IMR-90 (cell line): Measurements from ENCODE around the gene AKAP6. TPM values are rescaled to one million over a fixed set of nuclear protein-coding genes. Genes with fewer than 3 reads are reported as not detected.

Source experiments
- ATAC-seq: fragments of 200-7000 bp; cut with Tn5 transposase; 2 replicates; pipeline ENCODE4 v1.9.1; 2020; ENCODE audit warnings: low read depth, mild to moderate bottlenecking, moderate library complexity
- BruUV-seq: library from RNA; stranded (reverse); fragments of 400-500 nt; replicated peaks from 2 replicates; lab custom pipeline; 2021; lab: Mats Ljungman, UMichigan
- CTCF ChIA-PET: fragments of 300-600 bp; formaldehyde crosslinking; extraction: SDS; loops from one replicate; lab custom pipeline; 2021; ENCODE audit warnings: antibody characterized with exemption; lab: Yijun Ruan, JAX
- POLR2A ChIA-PET: fragments of 300-600 bp; sonication (Branson Sonifier 250); formaldehyde crosslinking; loops from one replicate; lab custom pipeline; 2022; ENCODE audit warnings: antibody characterized with exemption; ENCODE audit not compliant: unreplicated experiment; lab: Charles Lee
- DNase-seq: peaks from one replicate; pipeline ENCODE4 v3.0.0; 2013
- H2AFZ ChIP-seq: replicated peaks from 2 replicates; pipeline ENCODE3; 2013; ENCODE audit warnings: low read length, mild to moderate bottlenecking; ENCODE audit not compliant: poor library complexity
- H2AK5ac ChIP-seq: 2 replicates; pipeline ENCODE4 v1.6.1; 2013; ENCODE audit warnings: low read depth, low read length, inconsistent platforms
- H2AK9ac ChIP-seq: replicated peaks from 2 replicates; pipeline ENCODE3; 2013; ENCODE audit warnings: mild to moderate bottlenecking, low read depth, low read length, moderate library complexity; ENCODE audit not compliant: poor library complexity
- H2BK120ac ChIP-seq: 2 replicates; pipeline ENCODE4 v1.6.1; 2013; ENCODE audit warnings: low read depth, low read length, inconsistent platforms
- H2BK15ac ChIP-seq: 3 replicates; pipeline ENCODE4 v1.6.1; 2013; ENCODE audit warnings: low read depth, low read length, inconsistent platforms
- H2BK20ac ChIP-seq: 2 replicates; pipeline ENCODE4 v1.6.1; 2013; ENCODE audit warnings: low read depth, mild to moderate bottlenecking, inconsistent platforms, low read length, moderate library complexity
- H2BK5ac ChIP-seq: 2 replicates; pipeline ENCODE4 v1.6.1; 2013; ENCODE audit warnings: mild to moderate bottlenecking, low read depth, low read length, inconsistent platforms; ENCODE audit not compliant: poor library complexity, severe bottlenecking
- H3K14ac ChIP-seq: replicated peaks from 2 replicates; pipeline ENCODE4 v1.6.1; 2013; ENCODE audit warnings: low read depth, low read length, inconsistent platforms
- H3K18ac ChIP-seq: 2 replicates; pipeline ENCODE4 v1.6.1; 2013; ENCODE audit warnings: low read depth, low read length, control low read depth
- H3K23ac ChIP-seq: 2 replicates; pipeline ENCODE4 v1.6.1; 2013; ENCODE audit warnings: low read depth, low read length, inconsistent platforms
- H3K27ac ChIP-seq: 2 replicates; pipeline ENCODE4 v1.5.1; 2013; ENCODE audit warnings: mild to moderate bottlenecking, control low read depth, low read length; ENCODE audit not compliant: insufficient read depth
- H3K27me3 ChIP-seq: 2 replicates; pipeline ENCODE4 v1.6.1; 2013; ENCODE audit warnings: low read length; ENCODE audit not compliant: control insufficient read depth, insufficient read depth
- H3K36me3 ChIP-seq: 2 replicates; pipeline ENCODE4 v1.6.1; 2013; ENCODE audit warnings: low read length, mixed read lengths; ENCODE audit not compliant: control insufficient read depth, insufficient read depth
- H3K4ac ChIP-seq: 2 replicates; pipeline ENCODE4 v1.6.1; 2013; ENCODE audit warnings: low read depth, low read length, inconsistent platforms
- H3K4me1 ChIP-seq: 2 replicates; pipeline ENCODE4 v1.6.1; 2013; ENCODE audit warnings: low read length, mixed read lengths; ENCODE audit not compliant: control insufficient read depth, insufficient read depth
- H3K4me2 ChIP-seq: 2 replicates; pipeline ENCODE4 v1.6.1; 2013; ENCODE audit warnings: low read depth, mild to moderate bottlenecking, control low read depth, low read length, moderate library complexity
- H3K4me3 ChIP-seq: 2 replicates; pipeline ENCODE4 v1.5.1; 2013; ENCODE audit warnings: low read depth, mild to moderate bottlenecking, control low read depth, low read length, moderate library complexity; ENCODE audit not compliant: insufficient read depth
- H3K56ac ChIP-seq: 2 replicates; pipeline ENCODE4 v1.6.1; 2013; ENCODE audit warnings: low read length, inconsistent platforms; ENCODE audit not compliant: insufficient read depth; ENCODE audit errors: extremely low read depth
- H3K79me1 ChIP-seq, 2 experiments: 2 replicates each; pipeline ENCODE4 v1.6.1; 2013; ENCODE audit warnings: low read length in 2 of 2, inconsistent platforms in 1 of 2, low read depth in 1 of 2
- H3K9ac ChIP-seq: 2 replicates; pipeline ENCODE4 v1.6.1; 2013; ENCODE audit warnings: low read depth, low read length, control low read depth
- H3K9me1 ChIP-seq: 2 replicates; pipeline ENCODE4 v1.6.1; 2013; ENCODE audit warnings: low read length, inconsistent platforms; ENCODE audit not compliant: insufficient read depth
- H3K9me3 ChIP-seq: 2 replicates; pipeline ENCODE4 v1.6.1; 2013; ENCODE audit warnings: low read length; ENCODE audit not compliant: control insufficient read depth, insufficient read depth
- H4K20me1 ChIP-seq: 2 replicates; pipeline ENCODE4 v1.6.1; 2013; ENCODE audit warnings: low read length, inconsistent platforms; ENCODE audit not compliant: insufficient read depth
- H4K5ac ChIP-seq: 2 replicates; pipeline ENCODE4 v1.6.1; 2013; ENCODE audit warnings: mild to moderate bottlenecking, low read depth, low read length, control low read depth
- H4K8ac ChIP-seq, 2 experiments: 2 replicates each; pipeline ENCODE4 v1.6.1; 2013; ENCODE audit warnings: low read depth in 2 of 2, low read length in 2 of 2, control low read depth in 1 of 2, inconsistent platforms in 1 of 2
- H4K91ac ChIP-seq: 2 replicates; pipeline ENCODE4 v1.6.1; 2013; ENCODE audit warnings: low read depth, low read length, inconsistent platforms; ENCODE audit not compliant: insufficient read depth
- BHLHE40 ChIP-seq: fragments of 150-350 bp; IDR thresholded peaks from 2 replicates; pipeline ENCODE4 v1.6.1; 2016; ENCODE audit warnings: mild to moderate bottlenecking, low read depth, low read length
- CEBPB ChIP-seq: IDR thresholded peaks from 2 replicates; pipeline ENCODE4 v1.6.1; 2012; ENCODE audit warnings: low read depth, low read length, improper control_type of control experiment
- ELK1 ChIP-seq: fragments of 150-350 bp; IDR thresholded peaks from 2 replicates; pipeline ENCODE4 v1.6.1; 2016; ENCODE audit warnings: low read depth, mild to moderate bottlenecking, low read length, moderate library complexity, borderline replicate concordance
- FOS ChIP-seq: fragments of 150-350 bp; IDR thresholded peaks from 2 replicates; pipeline ENCODE4 v1.6.1; 2016; ENCODE audit warnings: low read depth, low read length
- MAFK ChIP-seq: IDR thresholded peaks from 2 replicates; pipeline ENCODE4 v1.6.1; 2012; ENCODE audit warnings: low read depth, low read length, improper control_type of control experiment
- MAZ ChIP-seq: IDR thresholded peaks from 2 replicates; pipeline ENCODE4 v1.6.1; 2012; ENCODE audit warnings: low read depth, mild to moderate bottlenecking, low read length, improper control_type of control experiment, moderate library complexity, borderline replicate concordance
- MXI1 ChIP-seq: IDR thresholded peaks from 2 replicates; pipeline ENCODE4 v1.6.1; 2012; ENCODE audit warnings: low read depth, mild to moderate bottlenecking, low read length, moderate library complexity, borderline replicate concordance
- POLR2A ChIP-seq: IDR thresholded peaks from 2 replicates; pipeline ENCODE4 v1.6.1; 2012; ENCODE audit warnings: mild to moderate bottlenecking, low read depth, low read length
- RAD21 ChIP-seq: IDR thresholded peaks from 2 replicates; pipeline ENCODE4 v1.6.1; 2012; ENCODE audit warnings: low read length, improper control_type of control experiment
- RCOR1 ChIP-seq: IDR thresholded peaks from 2 replicates; pipeline ENCODE4 v1.6.1; 2012; ENCODE audit warnings: mild to moderate bottlenecking, low read length, improper control_type of control experiment; ENCODE audit not compliant: insufficient replicate concordance
- RFX5 ChIP-seq: IDR thresholded peaks from 2 replicates; pipeline ENCODE4 v1.8.0; 2012; ENCODE audit warnings: low read depth, mild to moderate bottlenecking, low read length, moderate library complexity
- SMC3 ChIP-seq: fragments of 150-350 bp; IDR thresholded peaks from 2 replicates; pipeline ENCODE4 v1.6.1; 2016; ENCODE audit warnings: low read depth, mild to moderate bottlenecking, antibody characterized with exemption, low read length, moderate library complexity
- USF2 ChIP-seq: fragments of 150-350 bp; IDR thresholded peaks from 2 replicates; pipeline ENCODE4 v1.6.1; 2017; ENCODE audit warnings: mild to moderate bottlenecking, antibody characterized with exemption, low read length, low read depth
- WGBS, 2 experiments: methylation state at CpG; one replicate each; pipeline versions ENCODE4 v1.1.5 to v1.1.7; 2013; ENCODE audit warnings: missing lambda C conversion rate in 2 of 2; ENCODE audit not compliant: insufficient read length in 1 of 2; ENCODE audit errors: extremely low coverage in 2 of 2; 5-methylcytosine and 5-hydroxymethylcytosine counted together
- dilution Hi-C: fragments of 300-500 bp; cut with HindIII; formaldehyde crosslinking; loops from one replicate; pipeline ENCODE4 v1.14.3; 2018; ENCODE audit warnings: low sequenced_read_pairs; ENCODE audit not compliant: unreplicated experiment
- in situ Hi-C: fragments of 300-500 bp; cut with MboI; formaldehyde crosslinking; loops from 3 replicates; pipeline ENCODE4 v1.14.3; 2019; ENCODE audit warnings: low sequenced_read_pairs, inconsistent platforms, mixed read lengths
- intact Hi-C: fragments of 100-400 bp; cut with micrococcal nuclease; formaldehyde crosslinking; loops from 2 replicates; pipeline ENCODE4 v1.10.0; 2022
- polyA plus RNA-seq, 3 experiments: library from polyadenylated mRNA; depleted of rRNA; stranded (reverse); fragments of >200 nt; gene quantifications; 2 replicates each; pipeline ENCODE4 v1.2.3, GENCODE V29; 2012; ENCODE audit warnings: low replicate concordance in 1 of 3
- total RNA-seq: library from RNA; depleted of rRNA; stranded (reverse); fragments of >200 nt; gene quantifications from 2 replicates; pipeline ENCODE4 v1.2.3, GENCODE V29; 2012

The AKAP6 gene
- total and polyA plus RNA-seq, 2 of the 4 experiments (the other 2 are of a cell fraction): 0.22 to 1.6 TPM

GRCh38 chr14:32722631-32723183, 393.6 kb downstream of the AKAP6 start:
- no peak overlapping the region for H3K18ac ChIP-seq
- WGBS, 2 experiments: 100% methylated on average over 2 of the region's 10 CpGs; no CpG with 5 or more reads in 1 of the 2 experiments
- no peaks in the 10 kb centered on the region for H3K79me1 ChIP-seq
- H2BK5ac ChIP-seq: no peak overlapping the region
- ChIA-PET CTCF (no interaction called here), POLR2A (no interaction called here)
- H2AK5ac ChIP-seq: no peak overlapping the region
- H2BK120ac ChIP-seq: no peak overlapping the region
- H3K56ac ChIP-seq: no peak overlapping the region
- no peak overlapping the region for H4K5ac ChIP-seq
- dilution Hi-C loops: no loop called here
- no peaks in the 10 kb centered on the region for H3K9me1 ChIP-seq
- H3K14ac ChIP-seq: no peak overlapping the region
- H4K91ac ChIP-seq: no peak overlapping the region
- no peak overlapping the region for H2BK20ac ChIP-seq
- no peak overlapping the region for H3K4ac ChIP-seq
- H3K23ac ChIP-seq: no peak overlapping the region
- ATAC-seq (no peak), DNase-seq (no peak)
- no peaks in the 10 kb centered on the region; the same call in 1 of the 2 replicates for H3K27me3 ChIP-seq
- H2BK15ac ChIP-seq: no peak overlapping the region
- H4K20me1 ChIP-seq: no peaks in the 10 kb centered on the region
- no peak overlapping the region for H3K9ac ChIP-seq
- H3K4me3 ChIP-seq: no peak overlapping the region
- no peak overlapping the region for H2AFZ ChIP-seq
- intact Hi-C loops: no loop called here
- BruUV-seq: no TSS peak
- H3K9me3 ChIP-seq: no peaks in the 10 kb centered on the region
- H3K36me3 ChIP-seq: no peaks in the 10 kb centered on the region
- H3K4me1 ChIP-seq: no peaks in the 10 kb centered on the region
- H3K27ac ChIP-seq: no peak overlapping the region
- in situ Hi-C loops: no loop called here
- H4K8ac ChIP-seq: no peak overlapping the region
- H3K4me2 ChIP-seq: no peak overlapping the region
- no peak for TF ChIP-seq RAD21
- no peak for TF ChIP-seq MAZ
- no peak for TF ChIP-seq SMC3
- no peak for TF ChIP-seq ELK1
- no peak for TF ChIP-seq USF2
- TF ChIP-seq FOS: no peak
- TF ChIP-seq CEBPB: no peak
- no peak for TF ChIP-seq MAFK
- TF ChIP-seq RFX5: no peak
- TF ChIP-seq MXI1: no peak
- TF ChIP-seq POLR2A: no peak
- TF ChIP-seq RCOR1: no peak
- TF ChIP-seq BHLHE40: no peak
- no peak overlapping the region for H2AK9ac ChIP-seq
